Measurements from ENCODE around the gene PPARD.

GRCh38 chr6:35402136-35402855, 59.9 kb downstream of the PPARD start:
- TF ChIP-seq CTCF (IDR thresholded peaks at IDR 0.05) (no peak), EP300 (IDR thresholded peaks at IDR 0.05) (no peak), POLR2A (IDR thresholded peaks at IDR 0.05) (no peak), POLR2AphosphoS5 (IDR thresholded peaks at IDR 0.05) (peak in 2 of 3 donors; percentile 57)
